Measurements from ENCODE around the gene F7.

F7 gene

GRCh38 chr13:113086991-113087922 lies 18.3 kb upstream of the F7 start:
- H3K4me3 ChIP-seq (replicated peaks in 1 of 2; ENCODE audit: low read depth in 2 of 2, low read length in 2 of 2) = no peak overlapping the region
- TF ChIP-seq, protein P1, sequence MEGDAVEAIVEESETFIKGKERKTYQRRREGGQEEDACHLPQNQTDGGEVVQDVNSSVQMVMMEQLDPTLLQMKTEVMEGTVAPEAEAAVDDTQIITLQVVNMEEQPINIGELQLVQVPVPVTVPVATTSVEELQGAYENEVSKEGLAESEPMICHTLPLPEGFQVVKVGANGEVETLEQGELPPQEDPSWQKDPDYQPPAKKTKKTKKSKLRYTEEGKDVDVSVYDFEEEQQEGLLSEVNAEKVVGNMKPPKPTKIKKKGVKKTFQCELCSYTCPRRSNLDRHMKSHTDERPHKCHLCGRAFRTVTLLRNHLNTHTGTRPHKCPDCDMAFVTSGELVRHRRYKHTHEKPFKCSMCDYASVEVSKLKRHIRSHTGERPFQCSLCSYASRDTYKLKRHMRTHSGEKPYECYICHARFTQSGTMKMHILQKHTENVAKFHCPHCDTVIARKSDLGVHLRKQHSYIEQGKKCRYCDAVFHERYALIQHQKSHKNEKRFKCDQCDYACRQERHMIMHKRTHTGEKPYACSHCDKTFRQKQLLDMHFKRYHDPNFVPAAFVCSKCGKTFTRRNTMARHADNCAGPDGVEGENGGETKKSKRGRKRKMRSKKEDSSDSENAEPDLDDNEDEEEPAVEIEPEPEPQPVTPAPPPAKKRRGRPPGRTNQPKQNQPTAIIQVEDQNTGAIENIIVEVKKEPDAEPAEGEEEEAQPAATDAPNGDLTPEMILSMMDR (IDR thresholded peaks at IDR 0.05; ENCODE audit: low read depth, low read length) = no peak
- DNase-seq (ENCODE audit: low read depth in 2 of 2) = no peak

DNA sequence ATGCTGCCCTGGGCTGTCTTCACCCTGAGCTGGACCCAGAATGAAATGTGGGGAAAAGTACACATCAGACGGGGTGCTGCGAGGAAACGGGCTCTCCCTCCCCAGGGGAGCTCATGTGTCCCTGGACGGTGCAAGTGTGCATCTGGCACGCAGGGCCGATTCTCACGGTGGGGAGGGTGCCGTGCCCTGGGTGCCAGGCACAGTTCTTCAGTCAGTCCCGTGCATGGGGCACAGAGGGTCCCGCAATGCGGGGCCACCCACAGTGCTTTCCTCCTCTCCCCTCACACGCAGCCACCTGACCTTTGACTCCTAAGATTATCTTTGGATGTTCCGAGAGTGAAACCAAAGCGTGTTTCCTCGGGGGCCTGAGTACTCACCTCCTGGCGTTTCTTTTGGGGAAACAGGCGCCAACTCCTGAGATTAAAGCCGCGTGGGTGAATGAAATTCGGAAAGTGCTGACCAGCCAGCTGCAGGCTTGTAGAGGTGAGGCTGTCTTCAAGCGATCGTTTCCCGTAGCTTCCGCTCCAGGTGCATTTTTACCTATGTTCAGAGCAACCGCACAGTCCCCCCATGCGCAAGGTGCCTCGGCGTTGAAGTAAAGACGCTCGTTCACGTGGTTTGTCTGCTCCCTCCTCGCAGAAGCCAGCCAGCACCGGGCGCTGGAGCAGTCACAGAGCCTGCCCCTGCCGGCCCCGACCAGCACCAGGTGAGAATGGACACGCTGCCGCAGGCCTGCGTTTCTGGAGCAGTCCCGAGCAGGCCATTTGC lies 17.5 kb upstream of the F7 start:
- DNase-seq (ENCODE audit: low read depth in 2 of 2) = no peak
- TF ChIP-seq, protein P1 (IDR thresholded peaks at IDR 0.05; ENCODE audit: low read depth, low read length) = no peak
- no peak overlapping the region for H3K4me3 ChIP-seq (replicated peaks in 1 of 2; ENCODE audit: low read depth in 2 of 2, low read length in 2 of 2)

DNA sequence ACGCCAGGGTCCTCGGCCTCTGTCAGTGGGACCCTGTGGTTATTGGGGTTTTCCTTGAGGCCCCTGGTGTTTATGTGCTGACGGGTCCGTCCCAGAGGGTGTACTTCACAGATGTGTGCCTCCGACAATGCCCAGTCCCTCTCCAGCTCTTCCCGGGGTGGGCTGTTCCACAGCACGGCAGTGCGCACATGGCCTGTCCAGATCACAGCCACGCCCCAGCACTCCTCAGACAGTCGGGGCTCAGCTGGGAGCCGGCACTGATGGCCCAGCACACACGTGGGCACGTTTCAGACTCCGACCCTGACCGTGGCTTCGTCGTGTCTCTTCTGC lies 16.9 kb upstream of the F7 start:
- TF ChIP-seq, protein P1 (IDR thresholded peaks at IDR 0.05; ENCODE audit: low read depth, low read length) = no peak
- no peak for DNase-seq (ENCODE audit: low read depth in 2 of 2)
- no peak overlapping the region for H3K4me3 ChIP-seq (replicated peaks in 1 of 2; ENCODE audit: low read depth in 2 of 2, low read length in 2 of 2)

DNA sequence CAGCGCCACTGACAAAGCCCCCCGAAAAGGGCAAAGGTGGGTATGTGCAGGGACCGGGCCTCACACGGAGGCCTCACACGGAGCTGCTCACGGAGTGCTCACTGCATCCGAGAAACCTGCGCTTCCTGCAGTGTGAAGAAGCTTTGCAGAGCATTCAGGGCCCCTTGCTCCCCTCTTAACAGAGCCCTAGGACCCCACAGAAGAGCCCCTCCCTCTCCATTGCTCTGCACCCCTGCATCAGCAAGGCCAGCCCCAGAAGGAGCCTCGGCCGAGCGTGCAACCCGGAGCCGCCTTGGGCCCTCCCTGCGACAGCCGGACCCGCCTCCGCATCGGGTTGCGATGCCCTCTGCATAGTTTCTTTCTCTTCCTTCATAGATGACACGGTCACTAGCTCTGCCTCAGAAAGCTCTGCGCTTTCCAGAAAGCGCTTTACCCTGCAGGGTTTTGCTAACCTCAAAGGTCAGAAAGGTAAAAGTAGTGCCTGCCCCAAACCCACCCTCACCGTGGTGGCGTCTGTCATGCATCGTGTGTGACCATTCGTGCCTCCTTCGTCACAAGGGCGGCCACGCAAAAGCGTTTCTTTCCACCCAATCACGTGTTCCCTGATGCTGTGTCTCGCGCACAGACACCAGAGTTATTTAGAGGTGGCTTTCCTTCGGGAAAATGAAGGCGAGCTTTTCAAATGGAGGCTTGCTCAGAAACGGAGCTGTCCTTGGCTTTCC lies 15.7 kb upstream of the F7 start:
- TF ChIP-seq, protein P1 (IDR thresholded peaks at IDR 0.05; ENCODE audit: low read depth, low read length) = no peak
- H3K4me3 ChIP-seq (replicated peaks in 1 of 2; ENCODE audit: low read depth in 2 of 2, low read length in 2 of 2) = no peak overlapping the region
- no peak for DNase-seq (ENCODE audit: low read depth in 2 of 2)

DNA sequence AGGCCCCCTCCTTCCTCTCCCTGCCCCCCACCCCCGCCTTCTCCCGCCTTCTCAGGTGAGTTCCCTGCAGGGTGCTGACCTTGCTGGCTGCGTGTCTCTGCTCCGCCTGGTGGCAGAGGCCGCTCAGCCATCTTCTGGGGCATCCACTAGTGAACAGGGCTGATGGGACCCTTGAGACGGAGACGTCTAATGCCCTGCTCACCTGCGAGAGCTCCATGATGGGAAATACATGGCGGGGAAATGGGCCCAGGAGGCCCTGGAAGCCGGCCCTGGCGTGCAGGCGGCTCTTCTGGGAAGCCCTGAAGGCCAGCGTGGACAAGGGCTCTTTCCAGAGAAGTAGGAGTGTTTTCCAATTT lies 15.2 kb upstream of the F7 start:
- TF ChIP-seq, protein P1 (IDR thresholded peaks at IDR 0.05; ENCODE audit: low read depth, low read length) = no peak
- no peak for DNase-seq (ENCODE audit: low read depth in 2 of 2)

DNA sequence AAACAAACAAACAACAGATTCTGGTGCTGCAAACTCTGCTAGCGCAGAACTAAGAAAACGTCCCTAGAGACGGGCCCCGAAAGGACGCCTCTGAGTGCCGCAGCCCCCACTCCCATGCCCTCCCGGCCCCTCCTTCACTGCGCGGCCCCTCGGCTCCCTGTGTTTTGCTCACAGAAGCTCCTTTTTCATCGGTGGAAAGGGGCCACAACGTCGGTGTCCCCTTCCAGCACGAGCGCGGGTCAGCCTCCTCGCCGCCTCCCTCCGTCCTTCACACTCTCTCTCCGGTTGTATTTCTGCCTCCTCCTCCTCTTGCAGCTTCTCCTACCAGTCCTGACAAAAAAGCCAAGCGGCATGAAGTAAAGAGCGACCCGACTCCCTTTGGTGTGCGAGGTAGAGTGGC lies 14.8 kb upstream of the F7 start:
- no peak overlapping the region for H3K4me3 ChIP-seq (replicated peaks in 1 of 2; ENCODE audit: low read depth in 2 of 2, low read length in 2 of 2)
- DNase-seq (ENCODE audit: low read depth in 2 of 2) = no peak
- TF ChIP-seq, protein P1 (IDR thresholded peaks at IDR 0.05; ENCODE audit: low read depth, low read length) = no peak

More for the DNA sequence above, 15.2 kb upstream of the F7 start:
- no peak overlapping the region for H3K4me3 ChIP-seq (replicated peaks in 1 of 2; ENCODE audit: low read depth in 2 of 2, low read length in 2 of 2)
